Upper lobe of right lung (tissue), 1 donor: ENCODE measurements around the gene FARSA. TPM values are rescaled to one million over a fixed set of nuclear protein-coding genes. Genes with fewer than 3 reads are reported as not detected.

Experiments used
- ATAC-seq: fragments of 200-7000 bp; cut with Tn5 transposase; one replicate; pipeline ENCODE4 v1.9.1; 2020; ENCODE audit warnings: mild to moderate bottlenecking, moderate library complexity
- DNase-seq: peaks from one replicate; pipeline ENCODE4 v3.0.0-alpha.2; 2020
- H3K27ac ChIP-seq: fragments of 200-600 bp; one replicate; pipeline ENCODE4 v1.8.0; 2022
- H3K27me3 ChIP-seq: fragments of 200-600 bp; one replicate; pipeline ENCODE4 v1.8.0; 2022; ENCODE audit warnings: mild to moderate bottlenecking
- H3K36me3 ChIP-seq: fragments of 200-600 bp; one replicate; pipeline ENCODE4 v1.8.0; 2022
- H3K4me1 ChIP-seq: fragments of 200-600 bp; one replicate; pipeline ENCODE4 v1.8.0; 2022
- H3K4me3 ChIP-seq: fragments of 200-600 bp; one replicate; pipeline ENCODE4 v1.8.0; 2022; ENCODE audit warnings: mild to moderate bottlenecking
- H3K9me3 ChIP-seq: fragments of 200-600 bp; one replicate; pipeline ENCODE4 v1.8.0; 2022
- CTCF ChIP-seq: fragments of 200-600 bp; IDR thresholded peaks from one replicate; pipeline ENCODE4 v1.8.0; 2022; ENCODE audit warnings: antibody characterized with exemption
- intact Hi-C: fragments of 100-400 bp; cut with DNase I; formaldehyde crosslinking; loops from one replicate; pipeline ENCODE4 v1.11.0; 2022
- total RNA-seq: library from RNA; stranded (reverse); fragmentation: NEBNext Ultra II Directional; extraction: Animal tissue kit (Norgen Biotek cat#: 25700); gene quantifications from one replicate; pipeline ENCODE4 v1.2.1, GENCODE V29; 2021
- donor health status: DM: no; HTN: yes; CAD: no; lungs with severe emphysema.

FARSA gene
- total RNA-seq, 1 donor from 2014 or later, result 39.5 TPM

- H3K9me3 ChIP-seq, result no peaks in the 10 kb centered on the region
- peaks cover 39% of the 10 kb centered on the region for H3K4me1 ChIP-seq
- no peak overlapping the region for H3K27ac ChIP-seq
- TF ChIP-seq CTCF, result no peak
- peaks cover 23% of the 10 kb centered on the region for H3K36me3 ChIP-seq
- no peak for DNase-seq
- no peak for ATAC-seq
- no peak overlapping the region for H3K4me3 ChIP-seq
- H3K27me3 ChIP-seq, result no peaks in the 10 kb centered on the region
- intact Hi-C loops, result no loop called here
These were observed 3.1 kb upstream of the FARSA start for GRCh38 chr19:12936582-12936981.

GRCh38 chr19:12935071-12935470 is 1.6 kb upstream of the FARSA start:
- Histone ChIP-seq H3K4me1 (peaks cover 27% of the 10 kb centered on the region), H3K9me3 (no peaks in the 10 kb centered on the region), H3K27me3 (no peaks in the 10 kb centered on the region), H3K27ac (no peak overlapping the region), H3K4me3 (no peak overlapping the region), H3K36me3 (peaks cover 14% of the 10 kb centered on the region)
- DNase-seq (no peak), ATAC-seq (no peak)
- no peak for TF ChIP-seq CTCF
- intact Hi-C loops, result no loop called here

GRCh38 chr19:12932392-12933286 is 872 bp downstream of the FARSA start:
- H3K36me3 ChIP-seq, result peaks cover 28% of the 10 kb centered on the region
- H3K4me1 ChIP-seq, result peaks cover 19% of the 10 kb centered on the region
- H3K27me3 ChIP-seq, result no peaks in the 10 kb centered on the region
- DNase-seq, result no peak
- ATAC-seq, result no peak
- H3K27ac ChIP-seq, result peak overlapping the region; percentile 86
- intact Hi-C loops, result no loop called here
- peak overlapping the region; percentile 98 for H3K4me3 ChIP-seq
- no peaks in the 10 kb centered on the region for H3K9me3 ChIP-seq
- TF ChIP-seq CTCF, result no peak

- no peak for TF ChIP-seq CTCF
- DNase-seq, result no peak
- Histone ChIP-seq H3K4me1 (peaks cover 14% of the 10 kb centered on the region), H3K36me3 (peaks cover 54% of the 10 kb centered on the region), H3K27me3 (no peaks in the 10 kb centered on the region), H3K27ac (no peak overlapping the region), H3K9me3 (no peaks in the 10 kb centered on the region), H3K4me3 (no peak overlapping the region)
- ATAC-seq, result no peak
- intact Hi-C loops, result no loop called here
These were observed 3.4 kb downstream of the FARSA start for GRCh38 chr19:12930002-12930645.

- no peaks in the 10 kb centered on the region for H3K27me3 ChIP-seq
- peak; percentile 13 for ATAC-seq
- no peaks in the 10 kb centered on the region for H3K9me3 ChIP-seq
- no peak overlapping the region for H3K27ac ChIP-seq
- no peak overlapping the region for H3K4me3 ChIP-seq
- intact Hi-C loops, result no loop called here
- DNase-seq, result no peak
- no peak for TF ChIP-seq CTCF
- no peaks in the 10 kb centered on the region for H3K4me1 ChIP-seq
- H3K36me3 ChIP-seq, result peaks cover 75% of the 10 kb centered on the region
These were observed 8.7 kb downstream of the FARSA start for GRCh38 chr19:12924621-12925310.
